Right cardiac atrium (tissue), 5 donors: ENCODE data around the gene PNPLA8. TPM values are rescaled to one million over a fixed set of nuclear protein-coding genes. Genes with fewer than 3 reads are reported as not detected.

Source experiments
- polyA plus RNA-seq: library from polyadenylated mRNA; stranded (reverse); fragments of 200-250 nt; gene quantifications from one replicate; pipeline ENCODE4 v1.2.3, GENCODE V29; 2013
- total RNA-seq, 4 donors: library from RNA; stranded (reverse); fragmentation: NEBNext Ultra II Directional; extraction: Animal tissue kit (Norgen Biotek cat#: 25700); gene quantifications; one replicate each; pipeline ENCODE4 v1.2.1, GENCODE V29; 2021
- donor health status: healthy with polysubstance abuse.
- donor health status: DM: no; HTN: yes; CAD: no.
- donor health status: DM: no; HTN: no; CAD: no.
- donor health status: DM: no; HTN: yes; CAD: no; lungs with severe emphysema.
- donor health status: DM: yes; HTN: yes; CAD: no.

PNPLA8 gene
- total and polyA plus RNA-seq, 5 donors = 22.3 to 37.4 (median 34.0) TPM

Other genes starting within 250 kb of the PNPLA8 start
- gene NRCAM, start 69.7 kb downstream of the PNPLA8 start, total RNA-seq = 1 to 10 TPM in 2 of 4 donors, under 1 TPM in 2; 0.59 to 1.1 (median 0.89) TPM
- 1.3 TPM for gene NRCAM, start 69.7 kb downstream of the PNPLA8 start, polyA plus RNA-seq
- gene THAP5, start 43.6 kb upstream of the PNPLA8 start, total RNA-seq = 10 to 100 TPM; 26.7 to 31.1 (median 30.7) TPM
- 10.0 TPM for gene THAP5, start 43.6 kb upstream of the PNPLA8 start, polyA plus RNA-seq
- 10 to 100 TPM; 35.0 to 52.0 (median 39.6) TPM for gene DNAJB9, start 43.7 kb upstream of the PNPLA8 start, total RNA-seq
- 35.7 TPM for gene DNAJB9, start 43.7 kb upstream of the PNPLA8 start, polyA plus RNA-seq